ENCODE measurements around the gene ZDHHC23. TPM values are rescaled to one million over a fixed set of nuclear protein-coding genes. Genes with fewer than 3 reads are reported as not detected.

Gene ZDHHC23, protein sequence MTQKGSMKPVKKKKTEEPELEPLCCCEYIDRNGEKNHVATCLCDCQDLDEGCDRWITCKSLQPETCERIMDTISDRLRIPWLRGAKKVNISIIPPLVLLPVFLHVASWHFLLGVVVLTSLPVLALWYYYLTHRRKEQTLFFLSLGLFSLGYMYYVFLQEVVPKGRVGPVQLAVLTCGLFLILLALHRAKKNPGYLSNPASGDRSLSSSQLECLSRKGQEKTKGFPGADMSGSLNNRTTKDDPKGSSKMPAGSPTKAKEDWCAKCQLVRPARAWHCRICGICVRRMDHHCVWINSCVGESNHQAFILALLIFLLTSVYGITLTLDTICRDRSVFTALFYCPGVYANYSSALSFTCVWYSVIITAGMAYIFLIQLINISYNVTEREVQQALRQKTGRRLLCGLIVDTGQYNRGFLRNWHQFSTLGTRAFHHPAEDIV
- under 1 TPM; 0.08 to 0.63 (median 0.57) TPM for polyA plus RNA-seq

DNA sequence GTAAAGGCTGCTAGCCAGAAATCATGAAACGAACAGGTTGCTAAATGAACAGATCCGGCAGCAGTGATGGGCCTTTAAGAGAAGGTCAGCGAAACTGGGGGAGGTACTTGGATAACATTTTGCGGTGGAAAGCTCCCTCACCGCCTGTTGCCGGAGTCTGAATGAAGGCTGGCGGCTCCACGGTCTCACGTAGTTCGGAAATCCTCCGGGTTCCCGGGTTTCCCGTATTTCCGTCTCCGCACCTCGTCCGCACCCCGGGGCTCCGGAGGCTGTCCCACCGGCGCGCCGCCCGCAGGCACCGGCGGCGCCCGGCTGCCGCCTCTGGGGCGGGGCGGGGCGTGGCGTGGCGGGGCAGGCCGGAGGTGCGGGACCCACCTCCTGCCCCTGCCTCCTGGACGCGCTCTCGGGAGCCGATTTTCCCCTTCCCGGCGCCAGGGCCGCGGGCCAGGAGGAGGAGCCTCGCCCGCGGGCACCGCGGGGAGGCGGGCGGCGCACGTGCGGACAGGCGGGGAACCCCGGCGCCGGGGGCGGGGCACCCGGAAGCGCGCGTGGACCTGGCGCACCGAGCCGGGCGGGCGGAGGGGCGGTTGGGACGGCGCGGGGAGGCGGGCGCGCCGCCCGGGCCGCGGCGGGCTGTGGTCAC is at the start of gene ZDHHC23:
Gene ZDHHC23 (plus strand): TSS at position 642 of the 643 bp plus-strand sequence. CDS start 790 bp downstream, outside the sequence.
- DNase-seq = peak; percentile 72 to 73 (median 73)
- Mint-ChIP-seq H3K9me3 (no peaks in the 10 kb centered on the region), H3K4me3 (peak within 1 kb of the TSS; percentile 86 to 93 (median 87)), H3K4me1 (peaks cover 10 to 24% of the 10 kb centered on the region in 2 donors), H3K36me3 (peaks cover 0 to 5% (median 0%) of the 10 kb centered on the region in 3 donors), H3K27ac (peak within 1 kb of the TSS in 5 of 6 donors; percentile 63 to 79 (median 65)), H3K27me3 (ENCODE audit: low read depth in 3 of 3) (peaks cover 7 to 21% (median 15%) of the 10 kb centered on the region in 3 donors)

DNA sequence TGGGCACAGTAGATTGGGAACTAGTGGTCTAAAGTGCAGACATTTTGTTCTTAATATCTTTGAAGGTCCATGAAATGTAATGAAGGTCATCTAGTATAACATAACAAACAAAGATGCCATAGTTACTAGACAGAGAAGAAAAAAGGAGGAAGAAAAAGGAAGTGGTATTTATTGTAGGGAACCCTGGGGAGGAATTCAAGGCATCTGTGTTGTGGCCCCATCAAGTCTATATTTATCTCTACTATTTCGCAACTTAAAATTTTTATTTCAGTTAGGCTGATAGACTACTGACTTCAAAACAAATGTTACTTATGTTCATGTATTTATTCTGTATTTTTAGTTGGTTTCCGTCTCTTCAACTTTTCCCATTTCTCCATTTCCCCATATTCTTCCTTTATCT is 48.9 kb upstream of the ZDHHC23 start:
- Mint-ChIP-seq H3K4me3 (no peak overlapping the region), H3K9me3 (no peaks in the 10 kb centered on the region), H3K36me3 (no peaks in the 10 kb centered on the region), H3K27ac (no peak overlapping the region), H3K4me1 (peaks cover 3 to 9% of the 10 kb centered on the region in 2 donors), H3K27me3 (ENCODE audit: low read depth in 3 of 3) (peaks cover 0 to 7% (median 2%) of the 10 kb centered on the region in 3 donors)
- DNase-seq = no peak

DNA sequence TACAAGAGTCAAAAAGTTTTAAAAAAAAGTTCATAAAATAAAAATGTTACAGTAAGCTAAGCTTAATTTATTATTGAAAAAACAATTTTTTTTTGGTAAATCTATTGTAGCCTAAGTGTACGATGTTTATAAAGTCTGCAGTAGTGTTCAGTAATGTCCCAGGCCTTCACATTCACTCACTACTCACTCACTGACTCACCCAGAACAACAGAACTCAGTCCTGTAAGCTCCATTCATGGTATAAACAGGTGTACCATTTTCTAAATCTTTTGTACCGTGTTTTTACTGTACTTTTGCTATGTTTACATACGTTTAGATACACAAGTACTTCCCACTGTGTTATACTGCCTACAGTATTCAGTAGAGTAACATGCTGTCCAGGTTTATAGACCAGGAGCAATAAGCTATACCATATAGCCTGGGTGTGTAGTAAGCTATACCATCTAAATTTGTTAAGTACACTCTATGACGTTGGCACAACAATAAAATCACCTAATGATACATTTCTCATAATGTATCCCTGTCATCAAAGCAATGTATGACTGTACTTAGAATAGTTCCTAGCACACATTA is 41.2 kb upstream of the ZDHHC23 start:
- Mint-ChIP-seq H3K4me1 (no peaks in the 10 kb centered on the region), H3K9me3 (no peaks in the 10 kb centered on the region), H3K36me3 (no peaks in the 10 kb centered on the region), H3K27me3 (ENCODE audit: low read depth in 3 of 3) (peaks cover 0 to 3% (median 0%) of the 10 kb centered on the region in 3 donors), H3K27ac (no peak overlapping the region), H3K4me3 (no peak overlapping the region)
- no peak for DNase-seq

DNA sequence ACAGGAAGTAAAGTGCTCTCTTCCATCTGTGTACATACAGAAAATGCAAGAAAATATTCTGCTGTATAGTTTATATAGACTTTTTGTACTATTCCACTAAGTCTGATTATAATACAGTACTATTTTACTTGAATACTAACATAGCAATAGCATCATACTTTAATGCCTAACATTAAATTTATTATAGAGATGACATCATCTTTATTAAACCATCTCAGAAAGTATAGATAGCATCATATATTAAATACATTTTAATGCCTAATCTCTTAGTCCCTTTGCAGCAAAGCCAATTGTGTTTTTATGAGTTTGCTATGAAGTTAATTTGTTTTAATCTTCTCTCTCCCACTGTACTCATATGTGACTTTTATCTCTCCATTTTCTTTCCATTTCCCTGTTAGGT is 39.7 kb upstream of the ZDHHC23 start:
- H3K4me3 Mint-ChIP-seq = no peak overlapping the region
- no peaks in the 10 kb centered on the region for H3K36me3 Mint-ChIP-seq
- DNase-seq = no peak
- peaks cover 0 to 3% (median 0%) of the 10 kb centered on the region in 3 donors for H3K27me3 Mint-ChIP-seq (ENCODE audit: low read depth in 3 of 3)
- no peak overlapping the region for H3K27ac Mint-ChIP-seq
- H3K4me1 Mint-ChIP-seq = peaks cover 7 to 8% of the 10 kb centered on the region in 2 donors
- H3K9me3 Mint-ChIP-seq = no peaks in the 10 kb centered on the region

DNA sequence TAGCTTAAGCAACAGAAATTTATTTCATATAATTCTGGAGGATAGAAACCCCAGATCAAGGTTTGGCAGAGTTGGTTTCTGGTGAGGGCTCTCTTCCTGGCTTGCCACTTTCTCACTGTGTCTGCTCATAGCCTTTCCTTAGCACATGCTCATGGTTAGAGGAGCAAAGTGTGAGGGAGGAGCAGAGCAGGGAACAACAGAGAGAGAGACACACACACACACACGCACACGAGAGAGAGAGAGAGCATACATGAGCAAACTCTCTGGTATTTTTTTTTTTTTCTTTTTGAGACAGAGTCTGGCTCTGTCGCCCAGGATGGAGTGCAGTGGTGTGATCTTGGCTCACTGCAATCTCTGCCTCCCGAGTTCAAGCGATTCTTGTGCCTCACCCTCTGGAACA is 36.8 kb upstream of the ZDHHC23 start:
- DNase-seq = no peak
- Mint-ChIP-seq H3K27me3 (ENCODE audit: low read depth in 3 of 3) (peaks cover 0 to 2% (median 0%) of the 10 kb centered on the region in 3 donors), H3K4me3 (no peak overlapping the region), H3K36me3 (no peaks in the 10 kb centered on the region), H3K9me3 (no peaks in the 10 kb centered on the region), H3K4me1 (peaks cover 7 to 8% of the 10 kb centered on the region in 2 donors), H3K27ac (no peak overlapping the region)

DNA sequence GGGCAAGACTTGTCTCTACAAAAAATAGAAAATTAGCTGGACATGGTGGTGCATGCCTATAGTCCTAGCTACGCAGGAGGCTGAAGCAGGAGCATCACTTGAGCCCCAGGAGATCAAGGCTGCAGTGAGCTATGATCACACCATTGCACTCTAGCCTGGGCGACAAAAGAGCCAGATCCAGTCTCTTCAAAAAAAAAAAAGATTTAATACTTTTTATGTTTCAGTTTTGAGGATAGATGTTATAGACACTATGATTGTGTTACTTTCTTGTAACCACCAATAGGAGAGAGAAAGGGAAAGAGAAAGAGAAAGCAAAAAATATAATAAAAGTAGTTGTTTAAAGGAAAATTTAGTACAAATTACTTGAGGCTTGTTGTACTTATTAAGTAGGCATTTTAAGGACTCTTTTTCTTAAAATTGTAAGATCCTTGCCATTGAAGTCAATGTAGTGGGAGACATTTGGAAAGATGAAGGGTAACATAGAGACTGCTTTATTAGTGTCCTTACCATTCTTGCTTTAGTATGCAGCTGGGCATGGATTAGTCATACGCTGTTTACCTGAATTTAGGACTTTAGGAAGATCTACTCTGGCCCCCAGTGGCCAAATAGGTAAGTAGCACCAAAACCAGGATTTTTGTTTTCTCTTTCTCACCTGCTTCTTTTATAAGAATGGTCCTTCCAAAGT is 35.1 kb upstream of the ZDHHC23 start:
- Mint-ChIP-seq H3K27me3 (ENCODE audit: low read depth in 3 of 3) (peaks cover 0 to 2% (median 0%) of the 10 kb centered on the region in 3 donors), H3K4me3 (peak overlapping the region; percentile 56 to 80 (median 75)), H3K9me3 (no peaks in the 10 kb centered on the region), H3K36me3 (no peaks in the 10 kb centered on the region), H3K27ac (peak overlapping the region in 5 of 6 donors; percentile 39 to 89 (median 63)), H3K4me1 (peaks cover 7 to 8% of the 10 kb centered on the region in 2 donors)
- peak; percentile 42 to 44 (median 43) for DNase-seq

DNA sequence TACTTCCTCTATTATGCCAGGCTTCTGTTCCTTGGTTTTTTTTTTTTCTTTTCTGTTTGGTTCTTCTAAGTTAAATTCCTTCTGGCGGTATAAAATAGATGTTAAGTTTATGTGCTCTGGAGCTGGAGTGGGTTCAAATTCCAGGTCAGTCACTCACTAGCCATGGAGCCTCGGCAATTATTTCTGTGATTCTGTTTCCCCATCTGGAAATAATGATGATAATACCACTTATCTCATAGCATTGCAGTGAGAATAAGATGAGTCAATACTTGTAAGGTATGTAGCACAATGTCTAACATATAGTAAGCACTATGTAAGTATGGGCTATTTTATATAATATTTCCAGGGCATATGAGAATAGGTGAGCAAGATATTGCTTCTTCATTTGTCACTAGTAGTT is 33.2 kb upstream of the ZDHHC23 start:
- Mint-ChIP-seq H3K9me3 (no peaks in the 10 kb centered on the region), H3K27me3 (ENCODE audit: low read depth in 3 of 3) (peaks cover 0 to 2% (median 2%) of the 10 kb centered on the region in 3 donors), H3K36me3 (no peaks in the 10 kb centered on the region), H3K4me3 (no peak overlapping the region), H3K27ac (peak overlapping the region in 1 of 6 donors; percentile 17), H3K4me1 (peaks cover 7 to 8% of the 10 kb centered on the region in 2 donors)
- DNase-seq = no peak

DNA sequence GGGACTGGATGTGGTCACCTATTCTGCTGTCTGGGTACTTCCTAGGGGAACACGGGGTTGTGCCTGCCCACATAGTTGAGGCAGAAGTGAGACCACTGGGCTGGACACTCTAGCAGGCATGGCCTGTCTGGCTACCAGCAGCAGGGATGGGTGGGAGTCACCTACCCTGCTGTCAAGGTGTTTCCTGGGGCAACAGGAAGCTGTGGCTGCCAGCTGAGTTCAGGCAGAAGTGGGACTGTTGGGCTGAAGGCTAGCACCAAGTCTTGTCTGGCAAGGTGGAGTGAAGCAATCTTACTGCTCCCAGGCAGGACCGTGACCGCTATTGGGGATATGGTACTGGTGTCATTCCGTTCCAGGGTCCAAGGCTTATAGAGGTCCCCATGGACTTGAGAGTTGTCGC is 20.3 kb upstream of the ZDHHC23 start:
- DNase-seq = no peak

DNA sequence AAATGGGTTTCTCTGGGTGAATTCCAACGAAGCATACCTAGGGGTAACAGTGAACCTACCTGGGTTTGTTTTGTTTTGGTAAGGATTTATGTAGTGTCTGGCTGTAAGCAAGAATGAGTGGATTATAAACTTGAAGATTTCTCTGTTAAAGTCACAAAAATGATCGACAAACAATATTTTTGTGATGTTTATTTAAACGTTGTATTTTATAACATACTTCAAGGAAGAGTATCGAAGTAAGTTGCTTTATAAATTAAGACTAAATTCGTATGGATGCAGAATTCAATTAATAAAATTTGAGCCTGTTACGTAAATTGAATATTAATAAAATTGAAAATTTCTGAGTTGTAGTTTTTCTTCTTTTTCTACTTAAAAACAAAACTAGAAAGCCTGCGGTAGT is 982 bp upstream of the ZDHHC23 start:
- H3K4me3 Mint-ChIP-seq = peak overlapping the region; percentile 86 to 93 (median 87)
- H3K9me3 Mint-ChIP-seq = no peaks in the 10 kb centered on the region
- H3K36me3 Mint-ChIP-seq = no peaks in the 10 kb centered on the region
- H3K4me1 Mint-ChIP-seq = peaks cover 10 to 24% of the 10 kb centered on the region in 2 donors
- peak overlapping the region in 4 of 6 donors; percentile 19 to 79 (median 64) for H3K27ac Mint-ChIP-seq
- H3K27me3 Mint-ChIP-seq (ENCODE audit: low read depth in 3 of 3) = peaks cover 7 to 21% (median 15%) of the 10 kb centered on the region in 3 donors
- no peak for DNase-seq

More for the DNA sequence above, 20.3 kb upstream of the ZDHHC23 start:
- Mint-ChIP-seq H3K36me3 (peaks cover 10 to 11% (median 10%) of the 10 kb centered on the region in 3 donors), H3K27me3 (ENCODE audit: low read depth in 3 of 3) (peaks cover 1 to 25% (median 9%) of the 10 kb centered on the region in 3 donors), H3K4me1 (no peaks in the 10 kb centered on the region), H3K4me3 (no peak overlapping the region), H3K9me3 (peaks cover 7 to 25% (median 20%) of the 10 kb centered on the region in 6 donors), H3K27ac (no peak overlapping the region)

DNA sequence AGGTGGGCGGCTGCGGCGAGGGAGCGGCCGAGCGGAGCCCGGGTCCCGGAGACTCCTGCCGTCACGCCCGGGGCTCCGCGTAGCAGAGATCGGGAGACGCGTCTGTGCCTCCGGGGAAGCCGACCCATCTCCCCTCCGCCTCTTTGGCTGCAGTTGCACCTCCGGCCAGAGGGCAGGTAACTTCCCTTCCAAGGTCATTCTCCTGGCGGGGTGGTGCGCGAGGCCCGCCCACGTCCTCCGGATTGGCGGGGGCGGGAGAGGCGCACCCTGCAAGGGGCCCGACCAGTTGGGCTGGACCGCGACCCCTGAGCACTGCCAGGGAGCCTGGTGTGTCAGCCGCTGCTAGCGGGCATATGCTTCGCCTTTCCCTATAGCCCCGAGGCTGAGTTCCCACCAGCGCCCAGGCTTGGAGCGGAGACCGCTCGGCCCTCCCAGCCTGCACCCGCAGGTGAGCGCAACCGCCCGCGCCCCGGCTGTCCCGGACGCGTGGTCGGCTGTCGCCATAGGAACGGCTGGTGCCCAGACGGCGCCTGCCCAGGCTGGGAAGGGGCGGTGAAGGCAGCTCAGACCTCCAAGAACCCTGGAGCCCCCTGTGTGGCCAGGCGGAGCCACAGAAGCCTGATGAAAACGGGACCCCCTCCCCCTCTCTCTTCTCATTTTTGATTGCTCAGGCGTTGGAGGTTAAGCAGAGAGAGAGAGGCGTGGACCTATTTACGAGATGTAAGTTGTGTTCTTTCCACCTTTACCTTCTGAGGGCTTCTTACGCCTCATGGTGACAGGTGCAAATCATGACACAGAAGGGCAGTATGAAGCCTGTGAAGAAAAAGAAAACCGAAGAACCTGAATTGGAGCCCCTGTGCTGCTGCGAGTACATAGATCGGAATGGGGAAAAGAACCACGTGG is 453 bp downstream of the ZDHHC23 start:
- H3K27me3 Mint-ChIP-seq (ENCODE audit: low read depth in 3 of 3) = peaks cover 2 to 18% (median 15%) of the 10 kb centered on the region in 3 donors
- H3K4me1 Mint-ChIP-seq = peaks cover 10 to 24% of the 10 kb centered on the region in 2 donors
- peaks cover 0 to 5% (median 0%) of the 10 kb centered on the region in 3 donors for H3K36me3 Mint-ChIP-seq
- DNase-seq = peak; percentile 30 to 40 (median 39)
- H3K27ac Mint-ChIP-seq = peak overlapping the region in 4 of 6 donors; percentile 14 to 63 (median 25)
- no peaks in the 10 kb centered on the region for H3K9me3 Mint-ChIP-seq
- peak overlapping the region; percentile 64 to 77 (median 69) for H3K4me3 Mint-ChIP-seq

DNA sequence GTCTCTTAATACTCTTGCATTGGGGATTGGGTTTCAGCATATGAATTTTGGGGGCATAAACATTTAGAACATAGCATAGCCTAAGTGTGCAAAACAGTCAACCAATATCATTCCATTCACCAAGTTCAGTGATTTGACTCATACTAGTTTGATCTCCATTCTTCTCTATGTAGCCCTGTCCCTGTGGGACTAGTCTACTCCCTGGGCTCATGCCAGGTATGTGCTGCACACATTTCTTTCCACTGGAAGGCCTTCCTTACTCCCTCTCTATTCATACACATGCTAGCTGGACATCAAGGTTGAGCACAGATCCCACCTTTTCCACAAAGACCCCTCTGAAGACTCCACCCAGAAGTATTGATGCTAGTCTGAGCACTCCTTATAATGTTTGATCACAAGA is 5.1 kb downstream of the ZDHHC23 start:
- no peaks in the 10 kb centered on the region for H3K9me3 Mint-ChIP-seq
- H3K36me3 Mint-ChIP-seq = peaks cover 0 to 5% (median 0%) of the 10 kb centered on the region in 3 donors
- no peak overlapping the region for H3K4me3 Mint-ChIP-seq
- H3K27ac Mint-ChIP-seq = no peak overlapping the region
- DNase-seq = no peak
- peaks cover 9 to 19% of the 10 kb centered on the region in 2 donors for H3K4me1 Mint-ChIP-seq
- peaks cover 0 to 7% (median 7%) of the 10 kb centered on the region in 3 donors for H3K27me3 Mint-ChIP-seq (ENCODE audit: low read depth in 3 of 3)

DNA sequence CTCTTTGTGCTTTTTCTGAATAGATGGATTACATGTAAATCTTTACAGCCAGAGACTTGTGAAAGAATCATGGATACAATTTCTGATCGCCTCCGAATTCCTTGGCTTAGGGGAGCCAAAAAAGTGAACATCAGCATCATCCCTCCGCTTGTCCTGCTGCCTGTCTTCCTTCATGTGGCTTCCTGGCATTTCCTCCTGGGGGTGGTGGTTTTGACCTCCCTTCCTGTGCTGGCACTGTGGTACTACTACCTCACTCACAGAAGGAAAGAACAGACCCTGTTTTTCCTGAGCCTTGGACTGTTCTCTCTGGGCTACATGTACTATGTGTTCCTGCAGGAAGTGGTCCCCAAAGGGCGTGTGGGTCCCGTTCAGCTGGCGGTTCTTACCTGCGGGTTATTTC is 5.9 kb downstream of the ZDHHC23 start:
- Mint-ChIP-seq H3K27ac (no peak overlapping the region), H3K4me1 (peaks cover 7 to 16% of the 10 kb centered on the region in 2 donors), H3K4me3 (no peak overlapping the region), H3K27me3 (ENCODE audit: low read depth in 3 of 3) (peaks cover 0 to 7% (median 6%) of the 10 kb centered on the region in 3 donors), H3K9me3 (no peaks in the 10 kb centered on the region), H3K36me3 (peaks cover 0 to 5% (median under 1%) of the 10 kb centered on the region in 3 donors)
- DNase-seq = no peak

Measured in immature natural killer cell (primary cell).